GM21619 (cell line): ENCODE results near the gene SURF2.
"Not testable (repeated sequence)": the region's sequence is repeated elsewhere in the genome, so short reads cannot be mapped to it uniquely, and the experiment has no call there.

ENCODE experiments used
- ATAC-seq: cut with Tn5 transposase; IDR thresholded peaks from one replicate; pipeline ENCODE4 v1.9.1; 2021; ENCODE audit not compliant: unreplicated experiment

Gene SURF2

DNA sequence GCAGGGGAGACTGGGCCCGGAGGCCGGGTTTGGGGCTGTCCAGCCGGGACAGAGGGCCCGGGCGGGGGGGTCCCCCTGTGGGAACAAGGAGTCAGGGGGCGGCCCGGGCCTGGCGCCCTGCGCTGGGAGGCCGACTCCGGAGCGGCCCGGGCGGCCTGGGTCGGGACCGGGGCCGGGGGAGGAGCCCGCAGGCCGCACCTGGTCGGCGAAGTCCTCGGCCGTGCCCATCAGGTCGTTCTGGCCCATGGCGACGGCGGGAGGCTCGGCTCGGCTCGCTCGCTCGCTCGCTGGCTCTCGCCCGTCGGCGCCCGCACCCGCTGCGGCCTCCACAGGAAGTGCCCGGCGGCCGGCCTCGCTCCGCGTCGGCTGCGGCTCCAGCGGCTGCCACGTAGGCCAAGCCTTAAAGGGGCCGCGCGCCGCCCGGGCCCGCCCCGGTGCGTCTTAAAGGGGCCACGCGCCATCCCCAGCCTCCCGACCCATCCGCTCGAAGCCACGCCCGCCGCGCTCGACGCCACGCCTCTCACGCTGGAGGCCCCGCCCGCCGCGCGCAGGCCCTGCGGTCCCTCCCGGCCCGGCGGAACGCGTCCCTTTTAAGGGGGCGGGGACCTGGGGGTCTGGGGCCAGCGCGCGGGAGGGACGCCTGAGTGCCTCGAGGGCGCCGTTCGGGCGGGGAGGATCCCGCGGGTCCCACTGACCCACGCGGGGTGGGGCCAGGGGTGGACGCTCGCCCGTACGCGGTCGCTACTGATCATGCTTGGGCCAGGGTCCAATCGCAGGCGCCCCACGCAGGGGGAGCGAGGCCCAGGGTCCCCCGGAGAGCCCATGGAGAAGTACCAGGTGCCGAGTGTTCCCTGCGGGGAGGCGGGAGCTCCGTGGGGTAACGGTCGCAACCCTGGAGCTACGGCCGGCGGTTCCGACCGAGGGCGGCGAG is 19.6 kb downstream of the SURF2 start, which contains the start of the genes STKLD1 and SURF4:
TSS of gene STKLD1 (plus strand) at position 643 of the 931 bp plus-strand sequence. CDS start at position 751, 108 bp downstream.
TSS of gene SURF4 (minus strand) at position 337 of the 931 bp plus-strand sequence. CDS start at position 246, 91 bp downstream.
- peak; percentile 83 for ATAC-seq

GRCh38 chr9:133377280-133377679 is 20.9 kb downstream of the SURF2 start:
- ATAC-seq = not testable (repeated sequence)

GRCh38 chr9:133377721-133378216 is 21.4 kb downstream of the SURF2 start:
- no peak for ATAC-seq

- no peak for ATAC-seq
Measured at GRCh38 chr9:133378408-133378962, 22.1 kb downstream of the SURF2 start.

DNA sequence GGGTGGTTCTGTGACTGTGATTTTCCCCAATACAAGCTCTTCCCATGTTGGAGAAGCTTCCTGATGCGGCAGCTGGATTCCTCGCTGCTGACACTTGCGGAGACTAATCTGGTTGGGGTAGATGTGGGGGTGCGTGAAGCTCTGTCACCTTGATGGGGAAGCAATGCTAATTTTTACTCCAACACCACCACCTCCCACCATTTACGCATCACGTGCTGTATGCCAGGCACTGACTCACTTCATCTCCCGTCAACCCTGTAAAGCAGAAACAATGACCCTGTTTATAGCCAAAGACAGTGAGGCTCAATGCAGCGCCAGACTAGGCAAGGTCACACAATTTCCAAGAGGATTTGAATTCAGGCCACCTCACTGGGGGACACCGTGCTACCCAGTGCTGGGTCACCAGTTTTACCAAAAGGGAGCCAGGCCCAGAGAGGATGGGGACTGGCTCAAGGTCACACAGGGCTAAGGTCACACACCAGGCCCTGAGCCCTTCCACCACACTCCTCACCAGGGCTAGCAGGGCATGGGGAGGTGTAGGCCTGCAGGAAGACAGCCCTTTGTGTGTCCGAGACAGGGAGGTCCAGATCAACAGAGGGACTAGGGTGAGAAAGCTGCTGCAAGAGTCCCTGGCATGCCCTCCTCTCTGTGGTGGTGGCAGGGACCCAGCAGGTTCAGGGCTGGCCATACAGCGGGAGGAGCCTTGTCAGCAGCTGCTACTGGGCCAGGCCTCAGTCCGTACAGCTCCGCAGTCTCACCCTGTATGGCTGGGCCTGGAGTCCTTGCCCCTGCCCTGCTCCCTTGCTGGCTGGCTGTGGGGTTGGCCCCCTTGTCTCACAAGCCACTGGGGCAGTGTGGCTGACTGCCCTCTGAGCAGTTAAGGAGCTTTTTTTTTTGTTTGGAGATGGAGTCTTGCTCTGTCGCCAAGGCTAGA is 23.1 kb downstream of the SURF2 start:
- ATAC-seq = no peak

GRCh38 chr9:133380734-133381133 is 24.4 kb downstream of the SURF2 start:
- no peak for ATAC-seq

GRCh38 chr9:133382507-133383141 is 26.3 kb downstream of the SURF2 start:
- ATAC-seq = no peak

DNA sequence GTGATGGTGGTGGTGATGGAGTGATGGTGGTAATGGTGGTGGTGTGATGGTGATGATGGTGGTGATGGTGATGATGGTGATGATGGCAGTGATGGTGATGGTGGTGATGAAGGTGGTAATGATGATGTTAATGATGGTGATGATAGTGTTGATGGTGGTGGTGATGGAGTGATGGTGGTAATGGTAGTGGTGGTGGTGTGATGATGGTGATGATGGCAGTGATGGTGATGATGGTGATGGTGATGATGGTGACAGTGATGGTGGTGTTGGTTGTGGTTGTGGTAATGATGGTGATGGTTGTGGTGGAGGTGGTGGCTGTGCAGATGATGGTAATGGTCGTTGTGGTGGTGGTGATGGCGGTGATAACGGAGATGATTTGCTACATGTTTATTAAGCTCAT is 27.1 kb downstream of the SURF2 start:
- ATAC-seq = no peak

GRCh38 chr9:133384736-133385321 is 28.5 kb downstream of the SURF2 start:
- ATAC-seq = no peak

DNA sequence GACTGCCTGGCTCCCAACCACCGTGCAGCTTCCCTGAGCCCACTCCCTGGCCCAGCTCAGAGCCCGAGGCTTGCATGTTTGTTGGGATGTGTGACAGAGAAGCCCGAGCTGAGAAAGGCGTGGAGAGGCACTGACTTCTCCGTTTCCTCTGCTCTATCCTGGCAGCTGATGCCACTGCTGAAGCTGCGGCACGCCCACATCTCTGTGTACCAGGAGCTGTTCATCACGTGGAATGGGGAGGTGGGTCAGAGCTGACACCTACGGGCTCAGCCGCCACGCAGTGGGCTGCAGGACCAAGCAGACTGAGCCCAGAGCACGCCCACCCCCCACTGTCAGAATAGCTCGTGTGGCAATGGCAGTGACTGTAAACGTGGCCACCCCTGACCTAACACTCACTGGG is 29.1 kb downstream of the SURF2 start:
- ATAC-seq = no peak

- no peak for ATAC-seq
Measured at GRCh38 chr9:133386338-133386737, 30.0 kb downstream of the SURF2 start.

DNA sequence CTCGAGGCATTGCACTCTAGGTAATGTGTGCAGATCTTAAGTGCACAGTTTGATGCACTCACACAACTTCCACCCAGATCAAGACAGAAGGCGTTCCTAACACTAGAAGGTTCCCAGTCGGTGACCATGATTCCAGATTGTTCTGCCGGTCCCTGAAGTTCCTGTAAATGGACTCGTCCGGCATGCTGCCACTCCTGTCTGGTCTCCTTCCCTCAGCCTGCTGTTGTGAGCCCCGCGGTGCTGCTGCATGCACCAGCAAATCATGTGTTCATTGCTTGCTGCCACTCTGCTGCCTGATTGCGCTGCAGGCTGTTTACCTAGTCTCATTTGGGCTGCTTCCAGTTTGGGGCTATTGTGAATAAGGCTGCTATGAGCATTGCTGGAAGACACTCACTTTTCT is 31.3 kb downstream of the SURF2 start:
- ATAC-seq = no peak

DNA sequence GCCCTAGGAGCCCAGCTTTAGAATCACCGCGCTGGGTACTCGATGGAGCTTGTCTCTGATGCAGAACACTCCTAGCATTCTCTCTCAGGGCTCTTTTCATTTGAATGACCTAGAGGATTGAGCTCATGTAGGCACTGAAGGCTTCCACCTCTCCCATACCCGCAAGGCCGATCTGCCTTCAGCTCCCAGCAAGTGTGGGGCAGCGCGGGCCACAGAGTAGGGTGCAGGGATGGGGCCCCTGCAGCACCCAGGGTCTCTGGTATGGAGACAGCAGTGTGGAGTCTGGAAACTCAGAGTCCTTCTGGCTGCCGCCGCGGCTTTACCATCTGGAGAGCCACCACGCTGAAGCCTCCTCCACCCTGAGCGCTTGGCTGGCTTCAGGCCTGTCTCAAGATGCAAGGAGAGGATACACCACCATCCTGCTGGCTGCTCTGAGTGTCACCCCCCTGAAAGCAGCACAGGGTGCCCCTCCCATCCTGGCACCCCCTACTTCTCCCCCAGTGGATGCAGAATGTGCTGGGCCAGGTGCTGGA is 32.7 kb downstream of the SURF2 start:
- no peak for ATAC-seq

- ATAC-seq = no peak
Measured at GRCh38 chr9:133389562-133389961, 33.2 kb downstream of the SURF2 start.

DNA sequence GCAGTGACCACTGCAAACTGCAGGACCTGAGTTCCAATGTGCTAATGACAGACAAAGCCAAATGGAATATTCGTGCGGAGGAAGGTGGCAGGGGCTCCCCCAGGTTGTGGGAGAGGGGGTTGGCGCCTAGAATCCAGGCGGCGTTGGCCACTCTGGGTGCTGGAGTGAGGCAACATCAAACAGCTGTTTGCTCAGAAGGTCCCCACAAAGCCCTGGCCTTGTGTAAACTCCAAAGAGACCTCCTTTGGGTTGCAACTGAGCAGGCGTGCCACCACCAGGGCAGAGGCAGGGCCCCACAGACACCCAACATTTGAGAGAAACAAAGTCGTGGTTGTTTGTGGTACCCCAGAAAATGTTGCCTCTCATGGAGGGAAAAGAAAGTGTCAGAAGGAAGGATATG is 34.4 kb downstream of the SURF2 start:
- ATAC-seq = no peak

DNA sequence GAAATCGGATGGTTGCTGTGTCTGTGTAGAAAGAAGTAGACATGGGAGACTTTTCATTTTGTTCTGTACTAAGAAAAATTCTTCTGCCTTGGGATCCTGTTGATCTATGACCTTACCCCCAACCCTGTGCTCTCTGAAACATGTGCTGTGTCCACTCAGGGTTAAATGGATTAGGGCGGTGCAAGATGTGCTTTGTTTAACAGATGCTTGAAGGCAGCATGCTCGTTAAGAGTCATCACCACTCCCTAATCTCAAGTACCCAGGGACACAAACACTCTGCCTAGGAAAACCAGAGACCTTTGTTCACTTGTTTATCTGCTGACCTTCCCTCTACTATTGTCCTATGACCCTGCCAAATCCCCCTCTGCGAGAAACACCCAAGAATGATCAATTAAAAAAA is 35.1 kb downstream of the SURF2 start:
- not testable (repeated sequence) for ATAC-seq

- not testable (repeated sequence) for ATAC-seq
Measured at GRCh38 chr9:133392308-133392707, 36.0 kb downstream of the SURF2 start.

- ATAC-seq = no peak
Measured at GRCh38 chr9:133393399-133393798, 37.0 kb downstream of the SURF2 start.

DNA sequence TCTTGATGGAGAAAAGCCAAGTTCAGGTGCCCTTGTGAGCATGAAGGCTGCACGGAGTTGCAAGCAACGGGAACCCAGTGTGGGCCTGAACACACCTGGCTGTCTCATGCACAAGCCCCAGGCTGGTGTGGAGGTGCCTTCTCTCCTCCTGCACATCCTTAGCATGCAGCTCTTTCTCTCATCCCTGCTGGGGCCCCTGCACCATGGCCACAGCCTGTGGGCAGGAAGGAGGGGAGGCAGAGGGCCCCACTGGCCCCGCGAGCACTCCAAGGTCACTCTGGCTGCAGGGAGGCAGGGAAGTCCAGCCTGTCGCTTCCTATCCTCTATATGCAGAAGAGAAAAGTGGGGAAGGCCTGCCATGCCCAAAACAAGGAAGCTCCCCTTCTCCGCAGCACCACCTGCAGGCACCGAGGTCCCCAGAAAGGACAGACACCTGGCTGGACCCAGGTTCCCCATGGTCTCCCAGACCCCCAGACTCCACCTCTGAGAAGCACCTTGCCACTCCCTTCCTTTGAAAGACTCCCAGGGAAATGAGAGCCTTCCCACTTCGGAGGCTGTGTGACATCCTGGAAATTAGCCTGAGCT is 38.4 kb downstream of the SURF2 start:
- no peak for ATAC-seq
